GM06990 (cell line): Measurements from ENCODE around the gene SPATC1L.

Source experiments
- DNase-seq: peaks from one replicate; pipeline ENCODE4 v3.0.0-alpha.2; 2011; ENCODE audit not compliant: insufficient read length; ENCODE audit errors: extremely low read depth
- H3K27me3 ChIP-seq: replicated peaks from 2 replicates; pipeline ENCODE4 v1.6.0; 2011; ENCODE audit warnings: low read length; ENCODE audit not compliant: control insufficient read depth, insufficient read depth
- H3K36me3 ChIP-seq: 2 replicates; pipeline ENCODE4 v1.5.1; 2011; ENCODE audit warnings: low read length; ENCODE audit not compliant: control insufficient read depth, insufficient read depth
- H3K4me3 ChIP-seq: replicated peaks from 2 replicates; pipeline ENCODE4 v1.5.1; 2011; ENCODE audit warnings: low read depth, mild to moderate bottlenecking, control low read depth, low read length
- TF ChIP-seq, protein P1 (sequence below): IDR thresholded peaks from 2 replicates; pipeline ENCODE4 v1.5.1; 2011; ENCODE audit warnings: low read length, control low read depth, mild to moderate bottlenecking, inconsistent platforms; ENCODE audit not compliant: insufficient read depth, poor library complexity, severe bottlenecking

The SPATC1L gene

GRCh38 chr21:46157987-46158451 is 26.2 kb downstream of the SPATC1L start:
- TF ChIP-seq, protein P1, sequence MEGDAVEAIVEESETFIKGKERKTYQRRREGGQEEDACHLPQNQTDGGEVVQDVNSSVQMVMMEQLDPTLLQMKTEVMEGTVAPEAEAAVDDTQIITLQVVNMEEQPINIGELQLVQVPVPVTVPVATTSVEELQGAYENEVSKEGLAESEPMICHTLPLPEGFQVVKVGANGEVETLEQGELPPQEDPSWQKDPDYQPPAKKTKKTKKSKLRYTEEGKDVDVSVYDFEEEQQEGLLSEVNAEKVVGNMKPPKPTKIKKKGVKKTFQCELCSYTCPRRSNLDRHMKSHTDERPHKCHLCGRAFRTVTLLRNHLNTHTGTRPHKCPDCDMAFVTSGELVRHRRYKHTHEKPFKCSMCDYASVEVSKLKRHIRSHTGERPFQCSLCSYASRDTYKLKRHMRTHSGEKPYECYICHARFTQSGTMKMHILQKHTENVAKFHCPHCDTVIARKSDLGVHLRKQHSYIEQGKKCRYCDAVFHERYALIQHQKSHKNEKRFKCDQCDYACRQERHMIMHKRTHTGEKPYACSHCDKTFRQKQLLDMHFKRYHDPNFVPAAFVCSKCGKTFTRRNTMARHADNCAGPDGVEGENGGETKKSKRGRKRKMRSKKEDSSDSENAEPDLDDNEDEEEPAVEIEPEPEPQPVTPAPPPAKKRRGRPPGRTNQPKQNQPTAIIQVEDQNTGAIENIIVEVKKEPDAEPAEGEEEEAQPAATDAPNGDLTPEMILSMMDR = no peak
- DNase-seq = no peak
- Histone ChIP-seq H3K36me3 (no peaks in the 10 kb centered on the region), H3K4me3 (no peak overlapping the region), H3K27me3 (no peaks in the 10 kb centered on the region)

DNA sequence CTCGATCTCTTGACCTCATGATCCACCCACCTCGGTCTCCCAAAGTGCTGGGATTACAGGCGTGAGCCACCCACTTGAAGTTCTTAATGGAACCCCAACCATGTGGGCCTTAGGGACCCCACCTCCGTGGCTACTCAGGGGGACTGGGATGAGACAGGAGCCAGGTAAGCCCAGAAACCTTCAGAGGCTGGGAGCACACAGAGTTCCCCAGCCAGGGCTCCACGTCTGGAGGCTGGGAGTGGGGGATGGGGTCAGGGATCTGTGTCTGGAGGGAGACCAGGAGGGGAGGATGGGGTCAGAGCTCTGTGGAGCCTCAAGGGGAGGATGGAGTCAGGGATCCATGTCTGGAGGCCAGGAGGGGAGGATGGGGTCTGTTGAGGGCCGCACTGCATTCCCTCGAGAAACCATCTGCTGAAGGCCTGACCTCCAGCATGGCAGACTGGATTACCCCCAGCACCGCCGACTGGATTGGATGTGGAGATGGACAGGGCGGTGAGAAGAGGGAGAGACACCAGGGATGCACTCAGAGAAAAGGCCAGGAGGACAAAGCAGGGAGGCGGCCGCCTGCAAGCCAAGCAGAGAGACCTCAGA is 26.8 kb downstream of the SPATC1L start:
- Histone ChIP-seq H3K36me3 (no peaks in the 10 kb centered on the region), H3K4me3 (no peak overlapping the region), H3K27me3 (no peaks in the 10 kb centered on the region)
- no peak for DNase-seq
- TF ChIP-seq, protein P1 = no peak

DNA sequence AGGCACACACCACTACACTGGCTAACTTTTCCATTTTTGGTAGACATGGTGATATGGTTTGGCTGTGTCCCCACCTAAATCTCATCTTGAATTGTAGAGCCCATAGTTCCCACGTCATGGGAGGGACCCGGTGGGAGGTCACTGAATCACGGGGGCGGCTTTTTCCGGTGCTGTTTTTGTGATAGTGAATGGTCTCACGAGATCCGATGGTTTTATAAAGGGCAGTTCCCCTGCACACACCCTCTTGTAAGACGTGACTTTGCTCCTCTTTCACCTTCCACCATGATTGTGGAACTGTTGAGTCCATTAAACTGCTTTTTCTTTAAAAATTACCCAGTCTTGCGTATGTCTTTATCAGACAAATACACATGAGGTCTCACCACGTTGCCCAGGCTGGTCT is 27.6 kb downstream of the SPATC1L start:
- Histone ChIP-seq H3K27me3 (no peaks in the 10 kb centered on the region), H3K36me3 (no peaks in the 10 kb centered on the region), H3K4me3 (no peak overlapping the region)
- TF ChIP-seq, protein P1 = no peak
- no peak for DNase-seq

DNA sequence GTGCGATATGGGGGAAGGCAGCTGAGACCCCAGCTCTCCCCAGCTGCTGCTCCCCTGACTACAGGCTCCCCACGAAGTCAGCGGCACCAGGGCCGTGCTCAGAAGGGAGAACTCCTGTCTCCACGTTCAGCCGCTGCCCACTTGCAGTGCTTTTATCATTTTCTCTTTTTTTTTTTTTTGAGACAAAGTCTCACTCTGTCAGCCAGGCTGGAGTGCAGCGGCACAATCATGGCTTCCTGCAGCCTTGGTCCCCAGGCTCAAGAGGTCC is 27.9 kb downstream of the SPATC1L start:
- H3K4me3 ChIP-seq = no peak overlapping the region
- no peaks in the 10 kb centered on the region for H3K27me3 ChIP-seq
- no peaks in the 10 kb centered on the region for H3K36me3 ChIP-seq
- TF ChIP-seq, protein P1 = no peak
- no peak for DNase-seq

DNA sequence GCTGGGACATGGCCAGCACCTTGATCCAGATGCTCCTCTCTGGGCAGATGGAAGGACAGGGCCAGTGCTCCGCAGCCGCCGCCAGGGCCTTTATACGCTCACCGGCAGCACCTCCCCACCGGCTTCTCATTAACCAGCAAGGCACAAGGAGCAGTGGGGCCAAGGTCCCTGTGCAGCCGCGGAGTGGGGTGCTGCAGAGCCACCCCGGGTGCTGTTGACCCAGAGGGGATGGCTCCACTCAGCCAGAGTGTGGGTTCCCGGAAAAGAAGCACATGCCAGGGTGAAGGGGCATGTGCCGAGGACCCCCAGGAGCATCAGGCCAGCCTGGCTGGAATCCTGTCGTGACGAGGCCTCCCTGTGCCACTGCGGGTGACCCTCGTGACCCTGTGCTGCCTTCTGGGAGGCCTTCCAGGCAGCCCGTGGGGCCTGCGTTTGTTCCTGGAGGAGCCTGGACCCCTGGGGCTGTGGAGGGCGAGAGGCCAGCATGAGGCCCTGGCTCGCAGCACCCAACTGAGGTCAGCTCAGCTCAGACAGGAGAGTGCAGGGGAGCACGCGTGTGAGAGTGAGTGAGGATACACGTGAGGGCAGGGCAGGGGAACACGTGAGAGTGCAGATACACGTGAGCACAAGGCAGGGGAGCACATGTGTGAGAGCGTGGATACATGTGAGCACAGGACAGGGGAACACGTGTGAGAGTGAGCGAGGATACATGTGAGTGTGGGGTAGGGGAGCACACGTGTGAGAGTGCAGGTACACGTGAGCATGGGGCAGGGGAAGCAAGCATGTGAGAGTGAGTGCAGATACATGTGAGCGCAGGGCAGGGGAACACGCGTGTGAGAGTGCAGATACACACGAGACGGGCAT is 28.5 kb downstream of the SPATC1L start, which contains the start of gene FTCD:
FTCD (minus strand) TSS at position 66 of the 864 bp plus-strand sequence; CDS start at position 10, 56 bp downstream.
- no peak within 1 kb of the TSS for H3K4me3 ChIP-seq
- H3K27me3 ChIP-seq = no peaks in the 10 kb centered on the region
- no peak for DNase-seq
- TF ChIP-seq, protein P1 = no peak
- no peaks in the 10 kb centered on the region for H3K36me3 ChIP-seq
